GM12878 (cell line): Measurements from ENCODE around the gene GCA. TPM values are rescaled to one million over a fixed set of nuclear protein-coding genes. Genes with fewer than 3 reads are reported as not detected.

Experiments
- ATAC-seq: fragments of 200-7000 bp; cut with Tn5 transposase; 3 replicates; pipeline ENCODE4 v1.9.1; 2020; ENCODE audit warnings: mild to moderate bottlenecking, moderate library complexity
- BruUV-seq: library from RNA; stranded (reverse); fragments of 400-500 nt; replicated peaks from 2 replicates; lab custom pipeline; 2021; lab: Mats Ljungman, UMichigan
- CTCF ChIA-PET: fragments of 300-600 bp; sonication (Branson Sonifier 250); formaldehyde crosslinking; extraction: SDS; loops from one replicate; lab custom pipeline; 2021; ENCODE audit warnings: inconsistent platforms; lab: Yijun Ruan, JAX
- POLR2A ChIA-PET: fragments of 350-600 bp; formaldehyde crosslinking; extraction: SDS; loops from one replicate; lab custom pipeline; 2021; ENCODE audit warnings: inconsistent platforms; lab: Charles Lee
- RAD21 ChIA-PET: fragments of 300-600 bp; sonication (Branson Sonifier 250); formaldehyde crosslinking; loops from one replicate; lab custom pipeline; 2023; ENCODE audit warnings: antibody characterized with exemption; ENCODE audit not compliant: unreplicated experiment; lab: Charles Lee
- SMC1A ChIA-PET: fragments of 300-600 bp; sonication (Branson Sonifier 250); formaldehyde crosslinking; loops from one replicate; lab custom pipeline; 2023; ENCODE audit not compliant: unreplicated experiment, uncharacterized antibody; lab: Charles Lee
- DNase-seq: peaks from one replicate; pipeline ENCODE4 v3.0.0-alpha.2; 2011; ENCODE audit warnings: low read depth, low spot score
- FAIRE-seq: peaks from 3 replicates; lab custom pipeline; 2011; peaks lifted over from hg19 to GRCh38; lab: Jason Lieb, UNC
- H2AFZ ChIP-seq: 2 replicates; pipeline ENCODE4 v1.6.0; 2011; ENCODE audit warnings: low read depth, low read length, control low read depth; ENCODE audit not compliant: control insufficient read depth
- H3K27ac ChIP-seq: 2 replicates; pipeline ENCODE4 v1.5.1; 2011; ENCODE audit warnings: control low read depth; ENCODE audit not compliant: control insufficient read depth, insufficient read depth
- H3K27me3 ChIP-seq, 2 experiments: replicated peaks in 1 of 2; 2 replicates each; pipeline versions ENCODE4 v1.6.0 to v1.6.1; 2011; ENCODE audit warnings: low read length in 1 of 2; ENCODE audit not compliant: control insufficient read depth in 2 of 2, insufficient read depth in 2 of 2
- H3K36me3 ChIP-seq, 2 experiments: 2 replicates each; pipeline ENCODE4 v1.5.1; 2011; ENCODE audit warnings: low read length in 1 of 2; ENCODE audit not compliant: control insufficient read depth in 2 of 2, insufficient read depth in 2 of 2
- H3K4me1 ChIP-seq: 2 replicates; pipeline ENCODE4 v1.6.1; 2011; ENCODE audit warnings: mild to moderate bottlenecking, low read length, moderate library complexity, mixed read lengths; ENCODE audit not compliant: control insufficient read depth, insufficient read depth
- H3K4me2 ChIP-seq: 2 replicates; pipeline ENCODE4 v1.6.0; 2011; ENCODE audit warnings: control low read depth; ENCODE audit not compliant: control insufficient read depth, insufficient read depth
- H3K4me3 ChIP-seq: fragments of 200-600 bp; sonication (generic); 2 replicates; pipeline ENCODE4 v1.5.1; 2016
- H3K79me2 ChIP-seq: 2 replicates; pipeline ENCODE4 v1.6.0; 2011; ENCODE audit warnings: low read length; ENCODE audit not compliant: control insufficient read depth, insufficient read depth
- H3K9ac ChIP-seq: 2 replicates; pipeline ENCODE4 v1.8.0; 2011; ENCODE audit warnings: low read length, control low read depth, mixed read lengths; ENCODE audit not compliant: control insufficient read depth, insufficient read depth
- H3K9me3 ChIP-seq: replicated peaks from 3 replicates; pipeline ENCODE4 v1.5.1; 2011; ENCODE audit warnings: mild to moderate bottlenecking, low read length; ENCODE audit not compliant: control insufficient read depth, insufficient read depth
- H4K20me1 ChIP-seq: 2 replicates; pipeline ENCODE4 v1.6.0; 2011; ENCODE audit not compliant: control insufficient read depth, insufficient read depth
- BCL11A ChIP-seq: IDR thresholded peaks from 2 replicates; pipeline ENCODE4 v1.6.1; 2011; ENCODE audit warnings: low read depth, low read length
- HDAC2 ChIP-seq: fragments of 200-600 bp; sonication (generic); IDR thresholded peaks from 2 replicates; pipeline ENCODE4 v1.6.1; 2017
- HDGF ChIP-seq: fragments of 450-650 bp; IDR thresholded peaks from 2 replicates; pipeline ENCODE4 v1.6.1; 2016; ENCODE audit warnings: antibody characterized with exemption
- IRF4 ChIP-seq: IDR thresholded peaks from 2 replicates; pipeline ENCODE4 v1.6.1; 2011; ENCODE audit warnings: low read depth, low read length
- KAT2A ChIP-seq: conservative IDR thresholded peaks from 2 replicates; pipeline ENCODE4 v1.6.1; 2011; ENCODE audit warnings: low read depth, low read length; ENCODE audit not compliant: control insufficient read depth
- MEF2A ChIP-seq: IDR thresholded peaks from 2 replicates; pipeline ENCODE4 v1.6.1; 2011; ENCODE audit warnings: low read depth, mild to moderate bottlenecking, low read length, moderate library complexity; ENCODE audit not compliant: insufficient read depth
- RCOR1 ChIP-seq: conservative IDR thresholded peaks from 2 replicates; pipeline ENCODE4 v1.6.1; 2012; ENCODE audit warnings: low read depth, low read length, improper control_type of control experiment
- SMARCA5 ChIP-seq: fragments of 450-650 bp; IDR thresholded peaks from 2 replicates; pipeline ENCODE4 v1.6.1; 2017; ENCODE audit warnings: mild to moderate bottlenecking
- SP1 ChIP-seq: IDR thresholded peaks from one replicate; pipeline ENCODE4 v1.6.1; 2011; ENCODE audit warnings: low read depth, low read length
- SREBF2 ChIP-seq: IDR thresholded peaks from 2 replicates; pipeline ENCODE4 v1.6.1; 2012; ENCODE audit warnings: mild to moderate bottlenecking, low read length
- TBL1XR1 ChIP-seq: IDR thresholded peaks from 2 replicates; pipeline ENCODE4 v1.6.1; 2012; ENCODE audit warnings: low read depth, low read length, improper control_type of control experiment
- ZNF207 ChIP-seq: fragments of 450-650 bp; IDR thresholded peaks from 2 replicates; pipeline ENCODE4 v1.6.1; 2014; ENCODE audit warnings: antibody characterized with exemption, mild to moderate bottlenecking, borderline replicate concordance
- ZNF24 ChIP-seq: fragments of 450-650 bp; IDR thresholded peaks from 2 replicates; pipeline ENCODE4 v1.6.1; 2017; ENCODE audit warnings: antibody characterized with exemption, mild to moderate bottlenecking
- ZNF384 ChIP-seq: IDR thresholded peaks from 2 replicates; pipeline ENCODE4 v1.6.1; 2012; ENCODE audit warnings: low read depth, mild to moderate bottlenecking, low read length, improper control_type of control experiment, borderline replicate concordance
- ZZZ3 ChIP-seq: IDR thresholded peaks from 2 replicates; pipeline ENCODE4 v1.6.1; 2011; ENCODE audit warnings: low read depth; ENCODE audit not compliant: control insufficient read depth, insufficient read length
- WGBS: methylation state at CpG from one replicate; pipeline ENCODE4 v1.1.6; 2016; ENCODE audit warnings: low lambda C conversion rate; ENCODE audit not compliant: insufficient replicate concordance, insufficient coverage; ENCODE audit errors: missing lambda C conversion rate; 5-methylcytosine and 5-hydroxymethylcytosine counted together
- in situ Hi-C: fragments of 300-500 bp; cut with MboI; formaldehyde crosslinking; loops from 9 replicates; pipeline ENCODE4 v1.14.3; 2018; ENCODE audit warnings: mixed read lengths
- intact Hi-C: fragments of 100-400 bp; cut with micrococcal nuclease; formaldehyde crosslinking; loops from one replicate; pipeline ENCODE4 v1.14.2; 2022; ENCODE audit not compliant: unreplicated experiment
- polyA plus RNA-seq, 11 experiments: library from polyadenylated mRNA; depleted of rRNA in 4 of 11; unstranded in 6 of 11; stranded (reverse) in 5 of 11; fragments of >200 nt; fragmentation: Nextera tagmentation in 4 of 11; fragmentation: Illumina TruSeq in 1 of 11; extraction: Ambion mirVana in 4 of 11; extraction: Trizol in 1 of 11; gene quantifications; 1 replicate in 1 of 11; 2 replicates in 10 of 11; pipeline versions ENCODE4 v1.2.1 to v1.2.3, GENCODE V29; 2011 to 2016; ENCODE audit warnings: inconsistent platforms in 2 of 11, missing spikeins in 2 of 11, low read depth in 1 of 11
- total RNA-seq, 4 experiments: library from RNA; depleted of rRNA in 3 of 4; stranded (reverse); fragments of >200 nt in 3 of 4; fragmentation: Illumina TruSeq in 1 of 4; extraction: Trizol in 1 of 4; gene quantifications; 2 replicates each; pipeline versions ENCODE4 v1.2.1 to v1.2.3, GENCODE V29; 2013 to 2021
- TF ChIP-seq, protein P1 (sequence below): IDR thresholded peaks from 2 replicates; pipeline ENCODE4 v1.6.1; 2011; ENCODE audit warnings: mild to moderate bottlenecking, low read depth, low read length, moderate library complexity; ENCODE audit not compliant: insufficient replicate concordance
- TF ChIP-seq, protein P2 (sequence below): fragments of 450-650 bp; IDR thresholded peaks from 2 replicates; pipeline ENCODE4 v1.6.1; 2016; ENCODE audit warnings: mild to moderate bottlenecking
- TF ChIP-seq, protein P3 (sequence below): IDR thresholded peaks from 2 replicates; pipeline ENCODE4 v1.6.1; 2011; ENCODE audit warnings: low read depth, mild to moderate bottlenecking, low read length, moderate library complexity, borderline replicate concordance; ENCODE audit errors: extremely low read depth

Gene GCA
- total and polyA plus RNA-seq, 10 of the 15 experiments (the other 5 are each of a cell fraction or from before 2014, with no cell fraction given): 20.6 to 81.9 (median 32.0) TPM

DNA sequence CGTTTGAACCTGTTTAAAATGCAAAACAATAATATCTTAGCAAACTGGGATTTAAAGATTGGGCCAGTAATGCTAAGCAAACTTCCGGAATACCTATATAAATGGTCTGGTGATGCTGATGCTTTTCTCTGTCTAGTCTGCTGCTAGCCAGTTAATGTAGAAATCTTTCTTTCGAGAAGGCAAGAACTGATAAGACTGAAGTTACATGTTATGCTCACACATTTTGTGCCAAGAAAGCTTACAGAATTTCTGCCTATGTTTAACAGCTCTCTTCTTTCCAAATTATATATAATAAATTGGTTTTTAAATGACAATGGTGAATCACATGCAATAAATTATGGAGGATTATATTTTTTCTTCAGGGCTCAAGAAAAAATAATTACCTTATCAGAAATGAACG, 37.9 kb downstream of the GCA start:
- ChIA-PET POLR2A (no interaction called here), SMC1A (interaction anchor here (0.7 to 1.2 kb wide), 2 partner anchors 19 to 29 kb away, joined by 3 read pairs; no protein-coding TSS in a partner anchor), CTCF (interaction anchor here (0.7 kb wide), 1 partner anchor 414 kb away, joined by 3 read pairs; no protein-coding TSS in a partner anchor), RAD21 (no interaction called here)
- ATAC-seq (no peak), FAIRE-seq (no peak), DNase-seq (no peak)
- H4K20me1 ChIP-seq: no peaks in the 10 kb centered on the region
- no peaks in the 10 kb centered on the region for H3K9me3 ChIP-seq
- intact Hi-C loops (no loop called here), in situ Hi-C loops (no loop called here)
- TF ChIP-seq MEF2A: no peak
- no peak for TF ChIP-seq TBL1XR1
- no peak for TF ChIP-seq ZNF24
- TF ChIP-seq KAT2A: no peak
- no peak for TF ChIP-seq ZNF207
- no peak for TF ChIP-seq ZNF384
- TF ChIP-seq SMARCA5: no peak
- TF ChIP-seq, protein P1, sequence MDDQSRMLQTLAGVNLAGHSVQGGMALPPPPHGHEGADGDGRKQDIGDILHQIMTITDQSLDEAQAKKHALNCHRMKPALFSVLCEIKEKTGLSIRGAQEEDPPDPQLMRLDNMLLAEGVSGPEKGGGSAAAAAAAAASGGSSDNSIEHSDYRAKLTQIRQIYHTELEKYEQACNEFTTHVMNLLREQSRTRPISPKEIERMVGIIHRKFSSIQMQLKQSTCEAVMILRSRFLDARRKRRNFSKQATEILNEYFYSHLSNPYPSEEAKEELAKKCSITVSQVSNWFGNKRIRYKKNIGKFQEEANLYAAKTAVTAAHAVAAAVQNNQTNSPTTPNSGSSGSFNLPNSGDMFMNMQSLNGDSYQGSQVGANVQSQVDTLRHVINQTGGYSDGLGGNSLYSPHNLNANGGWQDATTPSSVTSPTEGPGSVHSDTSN: no peak
- TF ChIP-seq SREBF2: no peak
- no peak for TF ChIP-seq HDAC2
- TF ChIP-seq ZZZ3: no peak
- no peak for TF ChIP-seq RCOR1
- no peak for TF ChIP-seq SP1
- no peak for TF ChIP-seq HDGF
- TF ChIP-seq BCL11A: no peak
- TF ChIP-seq, protein P2, sequence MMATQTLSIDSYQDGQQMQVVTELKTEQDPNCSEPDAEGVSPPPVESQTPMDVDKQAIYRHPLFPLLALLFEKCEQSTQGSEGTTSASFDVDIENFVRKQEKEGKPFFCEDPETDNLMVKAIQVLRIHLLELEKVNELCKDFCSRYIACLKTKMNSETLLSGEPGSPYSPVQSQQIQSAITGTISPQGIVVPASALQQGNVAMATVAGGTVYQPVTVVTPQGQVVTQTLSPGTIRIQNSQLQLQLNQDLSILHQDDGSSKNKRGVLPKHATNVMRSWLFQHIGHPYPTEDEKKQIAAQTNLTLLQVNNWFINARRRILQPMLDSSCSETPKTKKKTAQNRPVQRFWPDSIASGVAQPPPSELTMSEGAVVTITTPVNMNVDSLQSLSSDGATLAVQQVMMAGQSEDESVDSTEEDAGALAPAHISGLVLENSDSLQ: no peak
- TF ChIP-seq, protein P3, sequence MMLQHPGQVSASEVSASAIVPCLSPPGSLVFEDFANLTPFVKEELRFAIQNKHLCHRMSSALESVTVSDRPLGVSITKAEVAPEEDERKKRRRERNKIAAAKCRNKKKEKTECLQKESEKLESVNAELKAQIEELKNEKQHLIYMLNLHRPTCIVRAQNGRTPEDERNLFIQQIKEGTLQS: no peak
- no peak for TF ChIP-seq IRF4
- no peak overlapping the region for H3K9ac ChIP-seq
- H3K79me2 ChIP-seq: no peaks in the 10 kb centered on the region
- H3K4me3 ChIP-seq: no peak overlapping the region
- no peak overlapping the region for H3K4me2 ChIP-seq
- H3K36me3 ChIP-seq: no peaks in the 10 kb centered on the region
- H3K4me1 ChIP-seq: no peaks in the 10 kb centered on the region
- H3K27ac ChIP-seq: no peak overlapping the region
- H2AFZ ChIP-seq: no peak overlapping the region
- no peaks in the 10 kb centered on the region for H3K27me3 ChIP-seq
- no TSS peak for BruUV-seq
- 36% methylated on average over 4 of the region's 4 CpGs for WGBS
